ENCODE measurements around the gene LSM6.
A peak's percentile ranks its signal among the peaks of the same experiment; 100 is the strongest.

LSM6 gene

DNA sequence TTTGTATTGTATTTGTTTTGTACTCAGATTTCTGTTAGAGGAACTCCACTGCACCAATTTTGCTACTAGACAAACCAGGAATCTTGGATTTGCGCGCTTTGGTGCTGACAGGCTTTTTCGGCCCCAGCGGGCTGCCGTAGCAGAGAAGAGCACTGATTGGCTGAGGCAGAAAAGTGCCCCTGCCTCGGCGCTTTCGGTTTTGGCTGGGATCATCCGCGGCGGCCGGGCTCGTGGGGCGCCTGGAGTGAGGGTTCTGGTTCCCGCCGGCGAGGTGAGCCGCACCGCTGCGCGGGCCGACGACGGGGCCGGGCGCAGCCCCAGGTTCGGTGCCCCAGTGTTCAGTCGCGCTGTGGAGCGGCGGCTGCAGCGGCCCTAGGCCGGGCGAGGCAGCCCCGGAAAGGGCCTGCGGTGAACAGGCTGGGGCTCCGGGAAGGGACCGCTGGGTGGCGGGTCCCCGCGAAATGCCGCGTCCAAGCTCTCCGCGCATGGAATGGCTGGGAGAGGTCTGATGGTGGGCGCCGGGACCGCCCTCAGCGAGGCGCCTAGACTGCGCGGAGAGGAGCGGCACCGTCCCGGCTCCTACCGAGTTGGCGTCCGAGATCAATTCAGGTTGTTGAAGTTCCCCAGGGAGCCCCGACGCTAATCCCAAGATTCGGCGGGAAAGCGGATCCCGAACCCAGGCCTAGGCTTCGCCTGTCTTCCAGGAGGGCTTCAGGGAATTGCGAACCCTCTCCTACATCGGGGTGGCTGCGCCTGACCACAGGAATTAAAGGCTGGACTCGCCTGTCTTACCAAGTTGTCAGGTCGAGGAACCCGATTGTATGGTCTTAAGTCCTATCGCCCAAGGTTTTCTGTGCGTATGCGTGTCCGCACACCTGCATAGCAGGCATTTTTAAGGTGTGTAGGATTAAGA lies at the start of gene LSM6:
LSM6 (plus strand) TSS at position 178 of the 913 bp plus-strand sequence. CDS start 7,204 bp downstream, outside the sequence.
- POLR2A ChIA-PET: no interaction called here
- Histone ChIP-seq H3K9me3 (ENCODE audit: control insufficient read depth, insufficient read depth, low read depth, low read length) (no peaks in the 10 kb centered on the region), H3K36me3 (ENCODE audit: control insufficient read depth in 2 of 2, insufficient read depth in 1 of 2, low read length in 2 of 2) (peaks cover 0 to 6% of the 10 kb centered on the region in 2 experiments; a peak in 1 of 3 replicates), H3K4me3 (ENCODE audit: low read depth, low read length) (peak within 1 kb of the TSS; percentile 85), H3K4me1 (ENCODE audit: control insufficient read depth, insufficient read depth, low read length) (no peaks in the 10 kb centered on the region), H3K27ac (ENCODE audit: extremely low read depth, low read depth, low read length) (peak within 1 kb of the TSS; percentile 81)
- CTCF ChIA-PET: no interaction called here
- TF ChIP-seq ZBTB10 (tag by site-specific recombination; IDR thresholded peaks at IDR 0.05): no peak
- peak; percentile 92 for TF ChIP-seq ZXDB (tag by site-specific recombination; IDR thresholded peaks at IDR 0.05)
- 0 out of 2 replicates have a peak, but pooled peaks have one; percentile 23 for TF ChIP-seq KLF10 (tag by site-specific recombination; IDR thresholded peaks at IDR 0.05)
- no peak for TF ChIP-seq SP7 (tag by site-specific recombination; IDR thresholded peaks at IDR 0.05)
- TF ChIP-seq, protein P1, sequence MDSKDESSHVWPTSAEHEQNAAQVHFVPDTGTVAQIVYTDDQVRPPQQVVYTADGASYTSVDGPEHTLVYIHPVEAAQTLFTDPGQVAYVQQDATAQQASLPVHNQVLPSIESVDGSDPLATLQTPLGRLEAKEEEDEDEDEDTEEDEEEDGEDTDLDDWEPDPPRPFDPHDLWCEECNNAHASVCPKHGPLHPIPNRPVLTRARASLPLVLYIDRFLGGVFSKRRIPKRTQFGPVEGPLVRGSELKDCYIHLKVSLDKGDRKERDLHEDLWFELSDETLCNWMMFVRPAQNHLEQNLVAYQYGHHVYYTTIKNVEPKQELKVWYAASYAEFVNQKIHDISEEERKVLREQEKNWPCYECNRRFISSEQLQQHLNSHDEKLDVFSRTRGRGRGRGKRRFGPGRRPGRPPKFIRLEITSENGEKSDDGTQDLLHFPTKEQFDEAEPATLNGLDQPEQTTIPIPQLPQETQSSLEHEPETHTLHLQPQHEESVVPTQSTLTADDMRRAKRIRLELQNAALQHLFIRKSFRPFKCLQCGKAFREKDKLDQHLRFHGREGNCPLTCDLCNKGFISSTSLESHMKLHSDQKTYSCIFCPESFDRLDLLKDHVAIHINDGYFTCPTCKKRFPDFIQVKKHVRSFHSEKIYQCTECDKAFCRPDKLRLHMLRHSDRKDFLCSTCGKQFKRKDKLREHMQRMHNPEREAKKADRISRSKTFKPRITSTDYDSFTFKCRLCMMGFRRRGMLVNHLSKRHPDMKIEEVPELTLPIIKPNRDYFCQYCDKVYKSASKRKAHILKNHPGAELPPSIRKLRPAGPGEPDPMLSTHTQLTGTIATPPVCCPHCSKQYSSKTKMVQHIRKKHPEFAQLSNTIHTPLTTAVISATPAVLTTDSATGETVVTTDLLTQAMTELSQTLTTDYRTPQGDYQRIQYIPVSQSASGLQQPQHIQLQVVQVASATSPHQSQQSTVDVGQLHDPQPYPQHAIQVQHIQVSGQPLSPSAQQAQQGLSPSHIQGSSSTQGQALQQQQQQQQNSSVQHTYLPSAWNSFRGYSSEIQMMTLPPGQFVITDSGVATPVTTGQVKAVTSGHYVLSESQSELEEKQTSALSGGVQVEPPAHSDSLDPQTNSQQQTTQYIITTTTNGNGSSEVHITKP (tag by site-specific recombination; IDR thresholded peaks at IDR 0.05): peak; percentile 80
- TF ChIP-seq SCRT2 (tag by site-specific recombination; IDR thresholded peaks at IDR 0.05): no peak
- peak; percentile 48; the same call in 1 of the 2 replicates for TF ChIP-seq ZNF76 (tag by site-specific recombination; IDR thresholded peaks at IDR 0.05; ENCODE audit: borderline replicate concordance, low read depth)
- TF ChIP-seq, protein P2, sequence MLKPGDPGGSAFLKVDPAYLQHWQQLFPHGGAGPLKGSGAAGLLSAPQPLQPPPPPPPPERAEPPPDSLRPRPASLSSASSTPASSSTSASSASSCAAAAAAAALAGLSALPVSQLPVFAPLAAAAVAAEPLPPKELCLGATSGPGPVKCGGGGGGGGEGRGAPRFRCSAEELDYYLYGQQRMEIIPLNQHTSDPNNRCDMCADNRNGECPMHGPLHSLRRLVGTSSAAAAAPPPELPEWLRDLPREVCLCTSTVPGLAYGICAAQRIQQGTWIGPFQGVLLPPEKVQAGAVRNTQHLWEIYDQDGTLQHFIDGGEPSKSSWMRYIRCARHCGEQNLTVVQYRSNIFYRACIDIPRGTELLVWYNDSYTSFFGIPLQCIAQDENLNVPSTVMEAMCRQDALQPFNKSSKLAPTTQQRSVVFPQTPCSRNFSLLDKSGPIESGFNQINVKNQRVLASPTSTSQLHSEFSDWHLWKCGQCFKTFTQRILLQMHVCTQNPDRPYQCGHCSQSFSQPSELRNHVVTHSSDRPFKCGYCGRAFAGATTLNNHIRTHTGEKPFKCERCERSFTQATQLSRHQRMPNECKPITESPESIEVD (tag by site-specific recombination; IDR thresholded peaks at IDR 0.05): no peak
- TF ChIP-seq ZNF114 (tag by site-specific recombination; IDR thresholded peaks at IDR 0.05): no peak
- no peak for TF ChIP-seq GLI2 (tag by site-specific recombination; IDR thresholded peaks at IDR 0.05; ENCODE audit: borderline replicate concordance, low read depth)
- TF ChIP-seq ZNF2 (tag by site-specific recombination; IDR thresholded peaks at IDR 0.05): 0 out of 2 replicates have a peak, but pooled peaks have one; percentile 36
- TF ChIP-seq ZBTB20 (tag by site-specific recombination; IDR thresholded peaks at IDR 0.05): peak; percentile 96
- TF ChIP-seq ZNF366 (tag by site-specific recombination; conservative IDR thresholded peaks at IDR 0.05): no peak
- TF ChIP-seq ZNF19 (tag by site-specific recombination; IDR thresholded peaks at IDR 0.05; ENCODE audit: low read depth): no peak
- peak; percentile 25; the same call in 1 of the 2 replicates for TF ChIP-seq ZNF341 (tag by site-specific recombination; IDR thresholded peaks at IDR 0.05; ENCODE audit: low read depth)
- TF ChIP-seq ZNF155 (tag by site-specific recombination; IDR thresholded peaks at IDR 0.05): no peak
- no peak for TF ChIP-seq ZBTB6 (tag by site-specific recombination; IDR thresholded peaks at IDR 0.05)
- TF ChIP-seq, protein P3, sequence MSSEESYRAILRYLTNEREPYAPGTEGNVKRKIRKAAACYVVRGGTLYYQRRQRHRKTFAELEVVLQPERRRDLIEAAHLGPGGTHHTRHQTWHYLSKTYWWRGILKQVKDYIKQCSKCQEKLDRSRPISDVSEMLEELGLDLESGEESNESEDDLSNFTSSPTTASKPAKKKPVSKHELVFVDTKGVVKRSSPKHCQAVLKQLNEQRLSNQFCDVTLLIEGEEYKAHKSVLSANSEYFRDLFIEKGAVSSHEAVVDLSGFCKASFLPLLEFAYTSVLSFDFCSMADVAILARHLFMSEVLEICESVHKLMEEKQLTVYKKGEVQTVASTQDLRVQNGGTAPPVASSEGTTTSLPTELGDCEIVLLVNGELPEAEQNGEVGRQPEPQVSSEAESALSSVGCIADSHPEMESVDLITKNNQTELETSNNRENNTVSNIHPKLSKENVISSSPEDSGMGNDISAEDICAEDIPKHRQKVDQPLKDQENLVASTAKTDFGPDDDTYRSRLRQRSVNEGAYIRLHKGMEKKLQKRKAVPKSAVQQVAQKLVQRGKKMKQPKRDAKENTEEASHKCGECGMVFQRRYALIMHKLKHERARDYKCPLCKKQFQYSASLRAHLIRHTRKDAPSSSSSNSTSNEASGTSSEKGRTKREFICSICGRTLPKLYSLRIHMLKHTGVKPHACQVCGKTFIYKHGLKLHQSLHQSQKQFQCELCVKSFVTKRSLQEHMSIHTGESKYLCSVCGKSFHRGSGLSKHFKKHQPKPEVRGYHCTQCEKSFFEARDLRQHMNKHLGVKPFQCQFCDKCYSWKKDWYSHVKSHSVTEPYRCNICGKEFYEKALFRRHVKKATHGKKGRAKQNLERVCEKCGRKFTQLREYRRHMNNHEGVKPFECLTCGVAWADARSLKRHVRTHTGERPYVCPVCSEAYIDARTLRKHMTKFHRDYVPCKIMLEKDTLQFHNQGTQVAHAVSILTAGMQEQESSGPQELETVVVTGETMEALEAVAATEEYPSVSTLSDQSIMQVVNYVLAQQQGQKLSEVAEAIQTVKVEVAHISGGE (tag by site-specific recombination; conservative IDR thresholded peaks at IDR 0.05; ENCODE audit: low read depth): peak; percentile 36; the same call in 1 of the 2 replicates
- TF ChIP-seq ZNF561 (tag by site-specific recombination; IDR thresholded peaks at IDR 0.05; ENCODE audit: borderline replicate concordance): 0 out of 2 replicates have a peak, but pooled peaks have one; percentile 5
- TF ChIP-seq ZNF184 (tag by site-specific recombination; IDR thresholded peaks at IDR 0.05): no peak
- TF ChIP-seq YY1 (tag by site-specific recombination; IDR thresholded peaks at IDR 0.05): 0 out of 2 replicates have a peak, but pooled peaks have one; percentile 34
- TF ChIP-seq ZNF121 (tag by site-specific recombination; IDR thresholded peaks at IDR 0.05): no peak
- no peak for TF ChIP-seq IKZF3 (tag by site-specific recombination; IDR thresholded peaks at IDR 0.05)
